IMR-90 (cell line): ENCODE results near the gene DONSON. TPM values are rescaled to one million over a fixed set of nuclear protein-coding genes. Genes with fewer than 3 reads are reported as not detected.

Experiments used
- ATAC-seq: fragments of 200-7000 bp; cut with Tn5 transposase; 2 replicates; pipeline ENCODE4 v1.9.1; 2020; ENCODE audit warnings: low read depth, mild to moderate bottlenecking, moderate library complexity
- BruUV-seq: library from RNA; stranded (reverse); fragments of 400-500 nt; replicated peaks from 2 replicates; lab custom pipeline; 2021; lab: Mats Ljungman, UMichigan
- CTCF ChIA-PET: fragments of 300-600 bp; formaldehyde crosslinking; extraction: SDS; loops from one replicate; lab custom pipeline; 2021; ENCODE audit warnings: antibody characterized with exemption; lab: Yijun Ruan, JAX
- POLR2A ChIA-PET: fragments of 300-600 bp; sonication (Branson Sonifier 250); formaldehyde crosslinking; loops from one replicate; lab custom pipeline; 2022; ENCODE audit warnings: antibody characterized with exemption; ENCODE audit not compliant: unreplicated experiment; lab: Charles Lee
- DNase-seq: peaks from one replicate; pipeline ENCODE4 v3.0.0; 2013
- H2AFZ ChIP-seq: replicated peaks from 2 replicates; pipeline ENCODE3; 2013; ENCODE audit warnings: low read length, mild to moderate bottlenecking; ENCODE audit not compliant: poor library complexity
- H2AK5ac ChIP-seq: 2 replicates; pipeline ENCODE4 v1.6.1; 2013; ENCODE audit warnings: low read depth, low read length, inconsistent platforms
- H2AK9ac ChIP-seq: replicated peaks from 2 replicates; pipeline ENCODE3; 2013; ENCODE audit warnings: mild to moderate bottlenecking, low read depth, low read length, moderate library complexity; ENCODE audit not compliant: poor library complexity
- H2BK120ac ChIP-seq: 2 replicates; pipeline ENCODE4 v1.6.1; 2013; ENCODE audit warnings: low read depth, low read length, inconsistent platforms
- H2BK15ac ChIP-seq: 3 replicates; pipeline ENCODE4 v1.6.1; 2013; ENCODE audit warnings: low read depth, low read length, inconsistent platforms
- H2BK20ac ChIP-seq: 2 replicates; pipeline ENCODE4 v1.6.1; 2013; ENCODE audit warnings: low read depth, mild to moderate bottlenecking, inconsistent platforms, low read length, moderate library complexity
- H2BK5ac ChIP-seq: 2 replicates; pipeline ENCODE4 v1.6.1; 2013; ENCODE audit warnings: mild to moderate bottlenecking, low read depth, low read length, inconsistent platforms; ENCODE audit not compliant: poor library complexity, severe bottlenecking
- H3K14ac ChIP-seq: replicated peaks from 2 replicates; pipeline ENCODE4 v1.6.1; 2013; ENCODE audit warnings: low read depth, low read length, inconsistent platforms
- H3K18ac ChIP-seq: 2 replicates; pipeline ENCODE4 v1.6.1; 2013; ENCODE audit warnings: low read depth, low read length, control low read depth
- H3K23ac ChIP-seq: 2 replicates; pipeline ENCODE4 v1.6.1; 2013; ENCODE audit warnings: low read depth, low read length, inconsistent platforms
- H3K27ac ChIP-seq: 2 replicates; pipeline ENCODE4 v1.5.1; 2013; ENCODE audit warnings: mild to moderate bottlenecking, control low read depth, low read length; ENCODE audit not compliant: insufficient read depth
- H3K27me3 ChIP-seq: 2 replicates; pipeline ENCODE4 v1.6.1; 2013; ENCODE audit warnings: low read length; ENCODE audit not compliant: control insufficient read depth, insufficient read depth
- H3K36me3 ChIP-seq: 2 replicates; pipeline ENCODE4 v1.6.1; 2013; ENCODE audit warnings: low read length, mixed read lengths; ENCODE audit not compliant: control insufficient read depth, insufficient read depth
- H3K4ac ChIP-seq: 2 replicates; pipeline ENCODE4 v1.6.1; 2013; ENCODE audit warnings: low read depth, low read length, inconsistent platforms
- H3K4me1 ChIP-seq: 2 replicates; pipeline ENCODE4 v1.6.1; 2013; ENCODE audit warnings: low read length, mixed read lengths; ENCODE audit not compliant: control insufficient read depth, insufficient read depth
- H3K4me2 ChIP-seq: 2 replicates; pipeline ENCODE4 v1.6.1; 2013; ENCODE audit warnings: low read depth, mild to moderate bottlenecking, control low read depth, low read length, moderate library complexity
- H3K4me3 ChIP-seq: 2 replicates; pipeline ENCODE4 v1.5.1; 2013; ENCODE audit warnings: low read depth, mild to moderate bottlenecking, control low read depth, low read length, moderate library complexity; ENCODE audit not compliant: insufficient read depth
- H3K56ac ChIP-seq: 2 replicates; pipeline ENCODE4 v1.6.1; 2013; ENCODE audit warnings: low read length, inconsistent platforms; ENCODE audit not compliant: insufficient read depth; ENCODE audit errors: extremely low read depth
- H3K79me1 ChIP-seq, 2 experiments: 2 replicates each; pipeline ENCODE4 v1.6.1; 2013; ENCODE audit warnings: low read length in 2 of 2, inconsistent platforms in 1 of 2, low read depth in 1 of 2
- H3K9ac ChIP-seq: 2 replicates; pipeline ENCODE4 v1.6.1; 2013; ENCODE audit warnings: low read depth, low read length, control low read depth
- H3K9me1 ChIP-seq: 2 replicates; pipeline ENCODE4 v1.6.1; 2013; ENCODE audit warnings: low read length, inconsistent platforms; ENCODE audit not compliant: insufficient read depth
- H3K9me3 ChIP-seq: 2 replicates; pipeline ENCODE4 v1.6.1; 2013; ENCODE audit warnings: low read length; ENCODE audit not compliant: control insufficient read depth, insufficient read depth
- H4K20me1 ChIP-seq: 2 replicates; pipeline ENCODE4 v1.6.1; 2013; ENCODE audit warnings: low read length, inconsistent platforms; ENCODE audit not compliant: insufficient read depth
- H4K5ac ChIP-seq: 2 replicates; pipeline ENCODE4 v1.6.1; 2013; ENCODE audit warnings: mild to moderate bottlenecking, low read depth, low read length, control low read depth
- H4K8ac ChIP-seq, 2 experiments: 2 replicates each; pipeline ENCODE4 v1.6.1; 2013; ENCODE audit warnings: low read depth in 2 of 2, low read length in 2 of 2, control low read depth in 1 of 2, inconsistent platforms in 1 of 2
- H4K91ac ChIP-seq: 2 replicates; pipeline ENCODE4 v1.6.1; 2013; ENCODE audit warnings: low read depth, low read length, inconsistent platforms; ENCODE audit not compliant: insufficient read depth
- BHLHE40 ChIP-seq: fragments of 150-350 bp; IDR thresholded peaks from 2 replicates; pipeline ENCODE4 v1.6.1; 2016; ENCODE audit warnings: mild to moderate bottlenecking, low read depth, low read length
- RCOR1 ChIP-seq: IDR thresholded peaks from 2 replicates; pipeline ENCODE4 v1.6.1; 2012; ENCODE audit warnings: mild to moderate bottlenecking, low read length, improper control_type of control experiment; ENCODE audit not compliant: insufficient replicate concordance
- WGBS, 2 experiments: methylation state at CpG; one replicate each; pipeline versions ENCODE4 v1.1.5 to v1.1.7; 2013; ENCODE audit warnings: missing lambda C conversion rate in 2 of 2; ENCODE audit not compliant: insufficient read length in 1 of 2; ENCODE audit errors: extremely low coverage in 2 of 2; 5-methylcytosine and 5-hydroxymethylcytosine counted together
- dilution Hi-C: fragments of 300-500 bp; cut with HindIII; formaldehyde crosslinking; loops from one replicate; pipeline ENCODE4 v1.14.3; 2018; ENCODE audit warnings: low sequenced_read_pairs; ENCODE audit not compliant: unreplicated experiment
- in situ Hi-C: fragments of 300-500 bp; cut with MboI; formaldehyde crosslinking; loops from 3 replicates; pipeline ENCODE4 v1.14.3; 2019; ENCODE audit warnings: low sequenced_read_pairs, inconsistent platforms, mixed read lengths
- intact Hi-C: fragments of 100-400 bp; cut with micrococcal nuclease; formaldehyde crosslinking; loops from 2 replicates; pipeline ENCODE4 v1.10.0; 2022
- polyA plus RNA-seq, 3 experiments: library from polyadenylated mRNA; depleted of rRNA; stranded (reverse); fragments of >200 nt; gene quantifications; 2 replicates each; pipeline ENCODE4 v1.2.3, GENCODE V29; 2012; ENCODE audit warnings: low replicate concordance in 1 of 3
- total RNA-seq: library from RNA; depleted of rRNA; stranded (reverse); fragments of >200 nt; gene quantifications from 2 replicates; pipeline ENCODE4 v1.2.3, GENCODE V29; 2012

The DONSON gene
- total and polyA plus RNA-seq, 2 of the 4 experiments (the other 2 are of a cell fraction), result 14.3 to 16.6 TPM

DNA sequence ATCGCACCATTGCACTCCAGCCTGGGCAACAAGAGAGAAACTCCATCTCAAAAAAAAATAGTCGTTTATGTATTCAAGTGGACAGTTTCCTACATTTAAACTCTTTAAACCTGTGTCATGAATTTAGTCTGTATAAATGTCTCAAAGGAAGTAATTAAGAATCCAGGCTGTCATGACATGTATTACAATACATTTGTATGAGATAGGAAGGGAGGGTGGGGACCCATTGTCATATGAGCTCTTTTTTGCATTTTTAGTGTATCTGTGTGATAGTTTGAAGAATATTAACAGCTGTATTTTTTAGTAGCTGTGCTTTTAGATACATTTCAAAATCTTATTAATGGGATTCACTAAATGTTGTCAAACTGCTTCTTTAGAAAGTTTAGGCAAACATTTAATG, 20.0 kb downstream of the DONSON start:
- Histone ChIP-seq H3K27me3 (no peaks in the 10 kb centered on the region), H3K18ac (no peak overlapping the region), H3K4ac (no peak overlapping the region), H3K9ac (no peak overlapping the region), H3K36me3 (peaks cover 39% of the 10 kb centered on the region), H4K20me1 (peaks cover 20% of the 10 kb centered on the region), H3K9me3 (no peaks in the 10 kb centered on the region), H4K8ac (no peak overlapping the region), H2BK120ac (no peak overlapping the region), H2AFZ (no peak overlapping the region), H2BK20ac (no peak overlapping the region), H2AK5ac (no peak overlapping the region), H3K23ac (no peak overlapping the region), H3K56ac (no peak overlapping the region), H3K4me3 (no peak overlapping the region), H3K4me2 (no peak overlapping the region), H3K9me1 (0 out of 2 replicates have a peak, but pooled peaks cover 3% of the 10 kb centered on the region), H2AK9ac (no peak overlapping the region), H3K79me1 (peaks cover 15 to 41% of the 10 kb centered on the region in 2 experiments), H3K14ac (no peak overlapping the region), H4K91ac (no peak overlapping the region), H2BK5ac (no peak overlapping the region), H2BK15ac (no peak overlapping the region), H3K27ac (no peak overlapping the region), H3K4me1 (peaks cover 3% of the 10 kb centered on the region; the same call in 1 of the 2 replicates), H4K5ac (no peak overlapping the region)
- in situ Hi-C loops, result no loop called here
- dilution Hi-C loops, result no loop called here
- CTCF ChIA-PET, result no interaction called here
- POLR2A ChIA-PET, result no interaction called here
- BruUV-seq, result no TSS peak
- ATAC-seq (no peak), DNase-seq (no peak)
- intact Hi-C loops, result no loop called here
- no CpG with 5 or more reads among the region's 2 CpGs for WGBS, 2 experiments
- no peak for TF ChIP-seq RCOR1
- TF ChIP-seq BHLHE40, result no peak
